GM12878 (cell line): ENCODE data around the gene FABP6.

ENCODE experiments used
- CTCF ChIP-seq, 3 experiments: IDR thresholded peaks in 2 of 3; conservative IDR thresholded peaks in 1 of 3; 2 replicates each; pipeline ENCODE4 v1.5.1; 2011; ENCODE audit warnings: low read depth in 3 of 3, low read length in 3 of 3, mild to moderate bottlenecking in 3 of 3, control low read depth in 2 of 3, moderate library complexity in 2 of 3, inconsistent platforms in 1 of 3, mixed read lengths in 1 of 3; ENCODE audit not compliant: control insufficient read depth in 2 of 3, insufficient read depth in 1 of 3; ENCODE audit errors: extremely low read depth in 1 of 3
- ELK1 ChIP-seq: IDR thresholded peaks from 2 replicates; pipeline ENCODE4 v1.6.1; 2012; ENCODE audit warnings: low read depth, low read length, improper control_type of control experiment
- MAX ChIP-seq: IDR thresholded peaks from 2 replicates; pipeline ENCODE4 v1.6.1; 2012; ENCODE audit warnings: low read depth, low read length, improper control_type of control experiment
- MYC ChIP-seq: IDR thresholded peaks from 2 replicates; pipeline ENCODE4 v1.6.1; 2011; ENCODE audit warnings: mild to moderate bottlenecking, low read length, moderate library complexity, inconsistent platforms; ENCODE audit not compliant: insufficient read depth, insufficient replicate concordance, insufficient read length, severe bottlenecking
- NFYB ChIP-seq: IDR thresholded peaks from 2 replicates; pipeline ENCODE4 v1.6.1; 2011; ENCODE audit warnings: low read depth, mild to moderate bottlenecking, low read length, improper control_type of control experiment, moderate library complexity; ENCODE audit not compliant: insufficient read depth
- POLR2A ChIP-seq: IDR thresholded peaks from 2 replicates; pipeline ENCODE4 v1.6.1; 2011; ENCODE audit warnings: low read depth, mild to moderate bottlenecking, low read length
- ZBTB11 ChIP-seq: fragments of 450-650 bp; formaldehyde crosslinking; IDR thresholded peaks from 2 replicates; pipeline ENCODE4 v1.5.0; 2022; ENCODE audit warnings: mild to moderate bottlenecking, missing genetic modification characterization

- TF ChIP-seq NFYB (no peak), CTCF (IDR thresholded peaks at IDR 0.05 in 2 of 3, conservative IDR thresholded peaks at IDR 0.05 in 1 of 3; ENCODE audit: control insufficient read depth in 2 of 3, extremely low read depth in 1 of 3, insufficient read depth in 1 of 3, low read depth in 3 of 3, low read length in 3 of 3) (peak; percentile 74 to 85 (median 83); a peak in 5 of 6 replicates), MAX (no peak), ELK1 (no peak), MYC (no peak), ZBTB11 (CRISPR knock-in tag) (no peak), POLR2A (no peak)
Measured at GRCh38 chr5:160199410-160199911, 29.8 kb upstream of the FABP6 start.
